ACC112 (cell line): ENCODE measurements around the gene PNCK.
"Not testable (repeated sequence)": the region's sequence is repeated elsewhere in the genome, so short reads cannot be mapped to it uniquely, and the experiment has no call there.

ENCODE experiments used
- H2AFZ ChIP-seq: fragments of 200-600 bp; sonication (generic); one replicate; pipeline ENCODE4 v1.6.0; 2017; ENCODE audit warnings: antibody characterized with exemption, low read length; ENCODE audit not compliant: unreplicated experiment
- H3K27ac ChIP-seq: fragments of 200-600 bp; sonication (generic); 2 replicates; pipeline ENCODE4 v1.5.1; 2014; ENCODE audit warnings: low read depth, mild to moderate bottlenecking, antibody characterized with exemption, low read length, moderate library complexity
- H3K27me3 ChIP-seq: fragments of 200-600 bp; sonication (generic); 2 replicates; pipeline ENCODE4 v1.6.1; 2014; ENCODE audit warnings: mild to moderate bottlenecking, antibody characterized with exemption, low read length, moderate library complexity, mixed read lengths; ENCODE audit not compliant: insufficient read depth
- H3K36me3 ChIP-seq: fragments of 200-600 bp; sonication (generic); 2 replicates; pipeline ENCODE4 v1.6.1; 2016; ENCODE audit warnings: mild to moderate bottlenecking, antibody characterized with exemption, low read length, moderate library complexity, mixed read lengths; ENCODE audit not compliant: insufficient read depth
- H3K4me1 ChIP-seq: fragments of 200-600 bp; sonication (generic); one replicate; pipeline ENCODE4 v1.6.1; 2016; ENCODE audit warnings: low read length, mixed read lengths; ENCODE audit not compliant: insufficient read depth, unreplicated experiment, control insufficient read depth
- H3K4me3 ChIP-seq: fragments of 200-600 bp; sonication (generic); 2 replicates; pipeline ENCODE4 v1.5.1; 2014; ENCODE audit warnings: mild to moderate bottlenecking, low read depth, low read length
- H3K79me2 ChIP-seq: fragments of 200-600 bp; sonication (generic); one replicate; pipeline ENCODE4 v1.6.0; 2016; ENCODE audit warnings: low read length; ENCODE audit not compliant: control insufficient read depth, unreplicated experiment, insufficient read depth

Gene PNCK

GRCh38 chrX:153697924-153698865, 24.6 kb upstream of the PNCK start:
- H3K36me3 ChIP-seq = no peaks in the 10 kb centered on the region
- no peaks in the 10 kb centered on the region for H3K79me2 ChIP-seq
- no peaks in the 10 kb centered on the region for H3K27me3 ChIP-seq
- H3K4me1 ChIP-seq = no peaks in the 10 kb centered on the region
- no peak overlapping the region for H2AFZ ChIP-seq
- H3K27ac ChIP-seq = no peak overlapping the region
- no peak overlapping the region for H3K4me3 ChIP-seq

- H2AFZ ChIP-seq, H3K36me3 ChIP-seq, H3K4me1 ChIP-seq, H3K27me3 ChIP-seq, H3K27ac ChIP-seq, H3K79me2 ChIP-seq, H3K4me3 ChIP-seq: not testable (repeated sequence)
These were observed 23.5 kb upstream of the PNCK start for GRCh38 chrX:153696986-153697722.

GRCh38 chrX:153696538-153696937, 22.9 kb upstream of the PNCK start:
- not testable (repeated sequence) for H2AFZ ChIP-seq, H3K36me3 ChIP-seq, H3K4me3 ChIP-seq, H3K27me3 ChIP-seq, H3K27ac ChIP-seq, H3K79me2 ChIP-seq, H3K4me1 ChIP-seq

GRCh38 chrX:153696100-153696499, 22.5 kb upstream of the PNCK start:
- Histone ChIP-seq H2AFZ (no peak overlapping the region), H3K4me1 (no peaks in the 10 kb centered on the region), H3K27me3 (no peaks in the 10 kb centered on the region), H3K27ac (no peak overlapping the region), H3K4me3 (no peak overlapping the region), H3K79me2 (no peaks in the 10 kb centered on the region), H3K36me3 (no peaks in the 10 kb centered on the region)

GRCh38 chrX:153694687-153695270, 21.2 kb upstream of the PNCK start:
- no peak overlapping the region for H3K4me3 ChIP-seq
- H3K27ac ChIP-seq = no peak overlapping the region
- no peaks in the 10 kb centered on the region for H3K36me3 ChIP-seq
- no peak overlapping the region for H2AFZ ChIP-seq
- H3K79me2 ChIP-seq = no peaks in the 10 kb centered on the region
- no peaks in the 10 kb centered on the region for H3K27me3 ChIP-seq
- H3K4me1 ChIP-seq = peaks cover 3% of the 10 kb centered on the region

GRCh38 chrX:153694256-153694655, 20.6 kb upstream of the PNCK start:
- not testable (repeated sequence) for H3K4me1 ChIP-seq, H3K79me2 ChIP-seq, H3K36me3 ChIP-seq, H3K4me3 ChIP-seq, H2AFZ ChIP-seq, H3K27me3 ChIP-seq, H3K27ac ChIP-seq

GRCh38 chrX:153693216-153694086, 19.8 kb upstream of the PNCK start:
- no peak overlapping the region for H3K27ac ChIP-seq
- no peaks in the 10 kb centered on the region for H3K27me3 ChIP-seq
- H3K4me1 ChIP-seq = peaks cover 3% of the 10 kb centered on the region
- H3K79me2 ChIP-seq = no peaks in the 10 kb centered on the region
- no peak overlapping the region for H2AFZ ChIP-seq
- no peak overlapping the region for H3K4me3 ChIP-seq
- H3K36me3 ChIP-seq = no peaks in the 10 kb centered on the region

- Histone ChIP-seq H3K79me2 (no peaks in the 10 kb centered on the region), H3K4me1 (peaks cover 3% of the 10 kb centered on the region), H2AFZ (no peak overlapping the region), H3K27ac (no peak overlapping the region), H3K36me3 (no peaks in the 10 kb centered on the region), H3K27me3 (no peaks in the 10 kb centered on the region), H3K4me3 (no peak overlapping the region)
These were observed 19.1 kb upstream of the PNCK start for GRCh38 chrX:153692611-153693156.

GRCh38 chrX:153692003-153692402, 18.4 kb upstream of the PNCK start:
- H3K4me3 ChIP-seq = no peak overlapping the region
- no peaks in the 10 kb centered on the region for H3K36me3 ChIP-seq
- peaks cover 3% of the 10 kb centered on the region for H3K4me1 ChIP-seq
- H3K27ac ChIP-seq = no peak overlapping the region
- no peak overlapping the region for H2AFZ ChIP-seq
- H3K27me3 ChIP-seq = no peaks in the 10 kb centered on the region
- H3K79me2 ChIP-seq = no peaks in the 10 kb centered on the region
